H9 (cell line): ENCODE measurements around the gene DOC2B. TPM values are rescaled to one million over a fixed set of nuclear protein-coding genes. Genes with fewer than 3 reads are reported as not detected.

Experiments used
- DNase-seq: peaks from one replicate; pipeline ENCODE4 v3.0.0-alpha.2; 2017
- H2AFZ ChIP-seq: one replicate; pipeline ENCODE4 v1.6.1; 2013; ENCODE audit warnings: mild to moderate bottlenecking, low read length, control low read depth, moderate library complexity
- H2AK5ac ChIP-seq: 2 replicates; pipeline ENCODE4 v1.6.1; 2013; ENCODE audit warnings: low read length, control low read depth, mixed read lengths; ENCODE audit not compliant: insufficient read length
- H2BK120ac ChIP-seq: one replicate; pipeline ENCODE4 v1.6.1; 2013; ENCODE audit warnings: low read depth, mild to moderate bottlenecking, low read length, control low read depth, inconsistent platforms; ENCODE audit not compliant: poor library complexity, severe bottlenecking
- H2BK12ac ChIP-seq: 2 replicates; pipeline ENCODE4 v1.6.1; 2013; ENCODE audit warnings: low read length, control low read depth, mixed read lengths, low read depth; ENCODE audit not compliant: insufficient read length
- H2BK15ac ChIP-seq: 2 replicates; pipeline ENCODE4 v1.6.1; 2013; ENCODE audit warnings: low read depth, low read length, control low read depth
- H2BK20ac ChIP-seq: one replicate; pipeline ENCODE4 v1.6.1; 2013; ENCODE audit warnings: low read depth, mild to moderate bottlenecking, low read length, control low read depth, inconsistent platforms; ENCODE audit not compliant: poor library complexity, severe bottlenecking
- H2BK5ac ChIP-seq: 2 replicates; pipeline ENCODE4 v1.6.1; 2013; ENCODE audit warnings: low read length, control low read depth, mixed read lengths; ENCODE audit not compliant: insufficient read length
- H3K14ac ChIP-seq: 2 replicates; pipeline ENCODE4 v1.6.1; 2013; ENCODE audit warnings: low read length, control low read depth; ENCODE audit not compliant: insufficient read depth
- H3K18ac ChIP-seq: 2 replicates; pipeline ENCODE4 v1.6.1; 2013; ENCODE audit warnings: low read depth, mild to moderate bottlenecking, mixed read lengths, low read length, control low read depth; ENCODE audit not compliant: insufficient read length
- H3K23ac ChIP-seq: 2 replicates; pipeline ENCODE4 v1.6.1; 2013; ENCODE audit warnings: low read length, control low read depth, mixed read lengths, low read depth; ENCODE audit not compliant: insufficient read length
- H3K23me2 ChIP-seq: 2 replicates; pipeline ENCODE4 v1.6.1; 2013; ENCODE audit warnings: low read depth, mild to moderate bottlenecking, mixed read lengths, low read length, control low read depth; ENCODE audit not compliant: insufficient read length, poor library complexity, severe bottlenecking
- H3K27ac ChIP-seq: 2 replicates; pipeline ENCODE4 v1.5.1; 2013; ENCODE audit warnings: low read length, control low read depth, mixed read lengths, low read depth; ENCODE audit not compliant: insufficient read length
- H3K27me3 ChIP-seq: 2 replicates; pipeline ENCODE4 v1.6.1; 2013; ENCODE audit warnings: low read length, control low read depth, inconsistent platforms; ENCODE audit not compliant: insufficient read depth
- H3K4ac ChIP-seq: 2 replicates; pipeline ENCODE4 v1.6.1; 2013; ENCODE audit warnings: low read depth, mild to moderate bottlenecking, control low read depth, inconsistent platforms, low read length, moderate library complexity
- H3K4me1 ChIP-seq: 2 replicates; pipeline ENCODE4 v1.6.1; 2013; ENCODE audit warnings: low read length, control low read depth, inconsistent platforms; ENCODE audit not compliant: insufficient read depth
- H3K4me2 ChIP-seq: 2 replicates; pipeline ENCODE4 v1.6.1; 2013; ENCODE audit warnings: low read length, control low read depth, mixed read lengths; ENCODE audit not compliant: insufficient read length, insufficient read depth
- H3K56ac ChIP-seq: 2 replicates; pipeline ENCODE4 v1.6.1; 2013; ENCODE audit warnings: low read depth, mild to moderate bottlenecking, mixed read lengths, low read length, control low read depth; ENCODE audit not compliant: insufficient read length
- H3K79me1 ChIP-seq: 2 replicates; pipeline ENCODE4 v1.6.1; 2013; ENCODE audit warnings: low read depth, mild to moderate bottlenecking, moderate library complexity, low read length, control low read depth, inconsistent platforms; ENCODE audit not compliant: insufficient read depth, poor library complexity, severe bottlenecking
- H3K79me2 ChIP-seq: 2 replicates; pipeline ENCODE4 v1.6.1; 2013; ENCODE audit warnings: low read length, control low read depth, inconsistent platforms; ENCODE audit not compliant: insufficient read depth
- H3K9ac ChIP-seq: 2 replicates; pipeline ENCODE4 v1.6.1; 2013; ENCODE audit warnings: low read length, control low read depth, mixed read lengths; ENCODE audit not compliant: insufficient read length; ENCODE audit errors: extremely low read depth
- H3K9me3 ChIP-seq: one replicate; pipeline ENCODE4 v1.6.1; 2013; ENCODE audit warnings: low read depth, low read length, inconsistent platforms; ENCODE audit not compliant: control insufficient read depth
- H3T11ph ChIP-seq: one replicate; pipeline ENCODE4 v1.6.1; 2013; ENCODE audit warnings: mild to moderate bottlenecking, low read length, control low read depth, inconsistent platforms
- H4K20me1 ChIP-seq: one replicate; pipeline ENCODE4 v1.6.1; 2013; ENCODE audit not compliant: control insufficient read depth, insufficient read length, insufficient read depth
- H4K5ac ChIP-seq: 2 replicates; pipeline ENCODE4 v1.6.1; 2013; ENCODE audit warnings: low read depth, mild to moderate bottlenecking, mixed read lengths, low read length, control low read depth; ENCODE audit not compliant: insufficient read length
- H4K8ac ChIP-seq: replicated peaks from 2 replicates; pipeline ENCODE4 v1.6.1; 2013; ENCODE audit warnings: low read length, control low read depth, mixed read lengths, low read depth; ENCODE audit not compliant: insufficient read length
- H4K91ac ChIP-seq: 2 replicates; pipeline ENCODE4 v1.6.1; 2013; ENCODE audit warnings: low read depth, mild to moderate bottlenecking, moderate library complexity, mixed read lengths, low read length, control low read depth; ENCODE audit not compliant: insufficient read length
- H3K27ac Mint-ChIP-seq, 3 experiments: 2 replicates in 2 of 3; 3 replicates in 1 of 3; pipeline ENCODE4 v1.8.0; 2020 to 2021; ENCODE audit warnings: mixed read lengths in 3 of 3, mild to moderate bottlenecking in 1 of 3, moderate library complexity in 1 of 3
- H3K27me3 Mint-ChIP-seq: 2 replicates; pipeline ENCODE4 v1.8.0; 2021; ENCODE audit warnings: low read depth, mild to moderate bottlenecking, moderate library complexity, mixed read lengths
- H3K36me3 Mint-ChIP-seq, 3 experiments: 2 replicates in 2 of 3; 3 replicates in 1 of 3; pipeline ENCODE4 v1.8.0; 2020 to 2021; ENCODE audit warnings: low read depth in 3 of 3, mixed read lengths in 3 of 3; ENCODE audit not compliant: insufficient read depth in 1 of 3
- H3K4me1 Mint-ChIP-seq, 2 experiments: 2 replicates each; pipeline ENCODE4 v1.8.0; 2020; ENCODE audit warnings: mixed read lengths in 2 of 2
- H3K4me3 Mint-ChIP-seq, 2 experiments: 2 replicates in 1 of 2; 3 replicates in 1 of 2; pipeline ENCODE4 v1.8.0; 2020 to 2021; ENCODE audit warnings: mild to moderate bottlenecking in 2 of 2, mixed read lengths in 2 of 2, moderate library complexity in 1 of 2
- H3K9me3 Mint-ChIP-seq, 2 experiments: 2 replicates in 1 of 2; 3 replicates in 1 of 2; pipeline ENCODE4 v1.8.0; 2020; ENCODE audit warnings: mild to moderate bottlenecking in 2 of 2, mixed read lengths in 2 of 2, moderate library complexity in 1 of 2
- WGBS: extraction: QIAGEN DNeasy Blood & Tissue Kit; methylation state at CpG from one replicate; pipeline ENCODE4 v1.1.7; 2013; ENCODE audit warnings: missing lambda C conversion rate, low lambda C conversion rate, mixed read lengths; ENCODE audit not compliant: insufficient read length; ENCODE audit errors: extremely low coverage; 5-methylcytosine and 5-hydroxymethylcytosine counted together
- total RNA-seq: library from RNA; stranded (reverse); gene quantifications from 2 replicates; pipeline ENCODE4 v1.2.1, GENCODE V29; 2021
- TF ChIP-seq, protein P1 (sequence below): fragments of 200-600 bp; sonication (generic); conservative IDR thresholded peaks from 3 replicates; pipeline ENCODE4 v1.8.0; 2021; ENCODE audit warnings: antibody characterized with exemption, mild to moderate bottlenecking

Gene DOC2B
- total RNA-seq, 1 experiment from 2014 or later = 2.1 TPM

DNA sequence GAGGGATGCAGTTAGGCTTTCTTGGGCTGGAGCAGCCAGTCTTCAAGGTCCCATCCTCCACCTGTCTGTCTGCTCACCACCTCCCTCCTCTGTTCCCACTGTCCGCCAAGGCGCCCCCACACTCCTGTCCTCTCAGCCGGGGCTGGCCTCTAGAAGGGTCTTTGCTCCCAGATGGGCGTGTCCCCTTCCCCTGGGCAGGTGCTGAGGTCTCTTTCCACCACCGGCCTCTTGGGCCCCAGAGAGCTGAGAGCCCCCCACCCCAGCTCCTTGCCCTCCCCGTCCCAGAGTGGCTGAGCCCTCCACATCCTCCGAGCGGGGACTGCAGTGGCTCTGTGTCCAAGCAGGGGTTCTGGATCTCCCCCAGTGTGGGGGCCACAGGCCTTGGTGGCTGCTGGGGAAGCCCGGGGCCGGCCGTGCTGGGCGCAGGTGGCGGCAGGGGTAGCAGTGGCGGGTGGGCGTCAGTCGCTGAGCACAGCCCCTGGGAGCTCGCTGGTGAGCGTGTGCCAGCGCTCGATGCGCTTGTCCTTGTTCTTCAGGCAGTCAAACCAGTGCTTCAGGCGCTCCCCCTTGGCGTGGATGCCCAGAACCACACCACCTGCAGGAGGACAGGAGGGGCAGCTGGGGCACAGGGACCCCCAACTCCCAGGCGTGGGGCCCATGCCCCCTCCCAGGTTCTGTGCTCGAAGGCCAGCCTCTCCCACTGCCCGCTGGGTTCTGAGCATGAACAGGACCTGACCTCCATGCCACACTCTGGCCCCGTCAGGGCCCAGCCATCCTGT is 34.3 kb downstream of the DOC2B start:
- DNase-seq = no peak
- Histone ChIP-seq H2BK20ac (no peak overlapping the region), H3K23ac (no peak overlapping the region), H3K4me1 (no peaks in the 10 kb centered on the region), H3K9ac (no peak overlapping the region), H4K8ac (no peak overlapping the region), H4K20me1 (no peaks in the 10 kb centered on the region), H2AFZ (no peak overlapping the region), H2BK120ac (no peak overlapping the region), H3K27ac (no peak overlapping the region), H3K79me2 (no peaks in the 10 kb centered on the region), H2BK15ac (no peak overlapping the region), H3K79me1 (no peaks in the 10 kb centered on the region), H3K4me2 (no peak overlapping the region), H3T11ph (no peak overlapping the region), H3K9me3 (no peaks in the 10 kb centered on the region), H2BK5ac (no peak overlapping the region), H2BK12ac (no peak overlapping the region), H2AK5ac (no peak overlapping the region), H3K56ac (no peak overlapping the region), H3K4ac (no peak overlapping the region), H4K5ac (no peak overlapping the region), H3K18ac (no peak overlapping the region), H3K14ac (no peak overlapping the region), H3K27me3 (no peaks in the 10 kb centered on the region; the same call in 1 of the 2 replicates), H3K23me2 (no peaks in the 10 kb centered on the region), H4K91ac (no peak overlapping the region)
- Mint-ChIP-seq H3K9me3 (peaks cover 3 to 4% of the 10 kb centered on the region in 2 experiments; a peak in 1 of 5 replicates), H3K27me3 (peaks cover 2% of the 10 kb centered on the region), H3K27ac (peak overlapping the region in 1 of 3 experiments; percentile 59; a peak in 1 of 7 replicates), H3K4me1 (no peaks in the 10 kb centered on the region), H3K36me3 (no peaks in the 10 kb centered on the region; a peak in 1 of 7 replicates), H3K4me3 (no peak overlapping the region)
- no CpG with 5 or more reads among the region's 27 CpGs for WGBS
- TF ChIP-seq, protein P1, sequence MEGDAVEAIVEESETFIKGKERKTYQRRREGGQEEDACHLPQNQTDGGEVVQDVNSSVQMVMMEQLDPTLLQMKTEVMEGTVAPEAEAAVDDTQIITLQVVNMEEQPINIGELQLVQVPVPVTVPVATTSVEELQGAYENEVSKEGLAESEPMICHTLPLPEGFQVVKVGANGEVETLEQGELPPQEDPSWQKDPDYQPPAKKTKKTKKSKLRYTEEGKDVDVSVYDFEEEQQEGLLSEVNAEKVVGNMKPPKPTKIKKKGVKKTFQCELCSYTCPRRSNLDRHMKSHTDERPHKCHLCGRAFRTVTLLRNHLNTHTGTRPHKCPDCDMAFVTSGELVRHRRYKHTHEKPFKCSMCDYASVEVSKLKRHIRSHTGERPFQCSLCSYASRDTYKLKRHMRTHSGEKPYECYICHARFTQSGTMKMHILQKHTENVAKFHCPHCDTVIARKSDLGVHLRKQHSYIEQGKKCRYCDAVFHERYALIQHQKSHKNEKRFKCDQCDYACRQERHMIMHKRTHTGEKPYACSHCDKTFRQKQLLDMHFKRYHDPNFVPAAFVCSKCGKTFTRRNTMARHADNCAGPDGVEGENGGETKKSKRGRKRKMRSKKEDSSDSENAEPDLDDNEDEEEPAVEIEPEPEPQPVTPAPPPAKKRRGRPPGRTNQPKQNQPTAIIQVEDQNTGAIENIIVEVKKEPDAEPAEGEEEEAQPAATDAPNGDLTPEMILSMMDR = no peak
